ENCODE data around the gene TUB.

Gene TUB

DNA sequence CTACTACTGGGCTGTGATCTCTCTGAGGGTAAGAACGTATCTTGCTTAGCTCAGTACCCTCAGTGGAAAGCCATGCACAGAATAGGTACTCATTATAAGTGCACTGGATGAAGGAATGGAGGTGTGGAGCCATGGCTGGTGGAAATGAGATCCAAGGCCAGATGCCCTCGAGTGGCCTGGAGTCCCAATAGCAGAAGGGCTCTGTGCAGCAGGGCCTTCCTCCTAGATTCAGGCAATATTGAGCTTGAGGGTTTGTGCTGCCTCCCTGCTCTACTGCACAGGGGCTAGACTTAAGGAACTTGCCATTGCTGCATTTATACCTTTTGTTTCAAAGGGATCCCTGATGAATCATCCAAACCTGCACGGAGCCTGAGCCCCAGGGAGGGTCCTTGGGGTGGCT, 33.6 kb upstream of the TUB start:
- DNase-seq, result no peak

DNA sequence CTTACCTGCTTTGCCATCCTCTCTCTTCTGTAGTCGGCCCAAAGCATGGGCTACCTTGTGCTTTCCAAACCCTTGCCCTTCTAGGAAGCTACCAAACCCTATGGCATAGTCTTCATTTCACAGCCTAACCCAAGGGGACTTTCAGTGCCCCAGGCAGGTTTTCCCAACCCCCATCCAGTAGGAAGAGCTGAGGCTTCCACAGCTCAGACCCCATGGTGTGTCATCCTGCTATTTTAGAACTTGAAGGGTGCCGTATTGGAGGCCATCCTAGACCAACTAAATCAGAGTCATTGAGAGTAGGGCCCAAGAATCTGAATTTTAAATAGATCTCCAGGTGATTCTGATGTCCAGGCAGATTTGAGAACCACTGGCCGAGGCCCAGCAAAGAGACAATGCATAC, 31.9 kb upstream of the TUB start:
- no peak for DNase-seq

DNA sequence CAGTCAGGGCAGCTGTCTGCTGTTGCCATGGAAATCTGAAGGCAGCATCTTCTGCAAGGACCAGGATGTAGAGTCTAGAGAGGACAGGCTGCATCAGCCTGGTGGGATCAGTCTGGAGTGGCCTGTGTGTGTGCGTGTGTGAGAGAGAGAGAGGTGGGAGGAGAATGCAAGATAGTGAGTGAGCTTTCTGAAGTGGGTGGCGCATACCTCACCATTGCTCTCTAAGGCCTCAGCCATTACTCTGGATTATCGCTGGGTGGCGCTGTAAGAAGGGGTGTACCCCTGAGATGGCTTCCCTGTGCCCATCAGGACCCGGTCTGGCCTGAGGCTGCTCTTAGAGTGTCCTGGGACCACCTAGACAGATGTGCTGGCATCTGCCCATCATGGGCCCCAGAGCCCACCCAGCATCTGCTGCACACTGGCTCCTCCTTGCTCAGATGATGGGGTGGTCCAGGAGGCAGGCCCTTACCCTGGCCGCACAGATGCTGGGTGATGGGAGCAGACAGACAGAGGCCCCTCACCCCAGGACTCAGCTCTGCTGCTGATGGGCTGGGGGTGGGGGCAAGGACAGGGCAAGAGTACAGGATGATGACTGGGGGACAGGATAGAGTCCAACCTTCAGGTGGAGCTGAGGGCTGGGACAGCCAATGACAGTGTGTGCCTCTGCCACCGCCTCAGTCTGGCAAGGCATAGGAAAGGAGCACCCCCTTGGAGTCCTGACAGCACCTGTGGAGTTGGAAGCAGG, 25.7 kb upstream of the TUB start:
- no peak for DNase-seq

DNA sequence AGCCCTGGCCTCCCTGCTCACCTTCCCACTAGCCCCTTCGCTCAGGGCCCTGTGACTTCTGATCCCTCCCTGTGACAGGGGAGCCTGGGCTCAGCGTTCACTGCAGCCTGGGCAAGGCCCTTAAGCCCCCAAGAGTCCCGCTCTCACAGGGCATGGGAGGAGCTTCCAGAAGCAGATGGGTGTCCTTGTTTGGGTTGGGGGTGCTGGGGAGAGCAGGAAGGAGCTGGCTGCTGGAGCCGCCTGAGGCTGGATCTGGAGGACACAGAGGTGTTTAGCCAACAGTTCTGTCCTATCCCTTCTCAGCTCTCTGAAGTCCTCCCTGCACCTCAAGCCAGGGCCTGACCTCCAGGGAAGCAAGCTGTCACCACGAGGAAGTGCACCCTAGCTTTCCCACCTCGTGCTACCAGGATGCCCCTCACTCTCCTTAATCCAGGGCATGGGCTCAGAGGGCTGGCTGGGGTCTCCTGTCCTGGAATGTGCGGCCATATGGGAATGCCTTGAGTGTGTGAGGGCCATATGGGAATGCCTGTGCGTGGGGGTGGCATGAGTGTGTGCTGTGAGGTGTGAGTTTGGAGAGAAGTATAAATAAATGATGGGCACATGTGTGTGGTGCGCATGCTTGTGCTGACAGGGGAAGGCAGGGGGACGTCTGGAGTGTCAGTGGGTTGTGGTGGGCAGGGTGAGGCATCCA, 25.0 kb upstream of the TUB start:
- DNase-seq, result no peak

DNA sequence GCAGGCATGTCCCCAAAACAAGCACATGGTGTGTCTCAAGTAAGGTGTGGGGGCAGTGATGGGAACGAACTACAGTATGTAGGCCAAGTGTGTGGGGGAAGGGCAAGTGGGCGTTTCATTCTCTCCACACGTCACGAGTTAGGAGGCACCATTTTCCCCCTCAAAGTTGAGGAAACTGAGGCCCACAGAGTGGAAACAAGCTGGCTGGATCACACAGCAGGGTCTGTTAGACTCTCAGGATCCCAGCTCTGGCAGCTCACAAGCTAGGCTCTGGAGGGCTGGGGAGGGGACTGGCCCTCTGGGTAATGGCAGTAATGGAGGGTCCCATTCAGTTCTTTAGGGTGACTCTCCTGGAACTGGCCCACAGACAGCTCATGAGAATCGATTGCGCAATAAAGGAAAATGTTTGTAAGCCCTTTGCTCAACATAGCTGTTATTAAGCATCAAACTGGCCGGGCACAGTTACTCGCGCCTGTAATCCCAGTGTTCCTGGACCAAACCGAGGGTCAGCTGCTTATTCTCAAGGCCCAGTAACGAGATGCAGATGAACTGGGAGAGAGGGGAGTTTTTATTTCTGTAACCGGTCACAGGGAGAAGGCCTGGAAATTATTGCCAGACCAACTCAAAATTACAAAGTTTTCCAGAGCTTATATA, 24.1 kb upstream of the TUB start:
- no peak for DNase-seq

DNA sequence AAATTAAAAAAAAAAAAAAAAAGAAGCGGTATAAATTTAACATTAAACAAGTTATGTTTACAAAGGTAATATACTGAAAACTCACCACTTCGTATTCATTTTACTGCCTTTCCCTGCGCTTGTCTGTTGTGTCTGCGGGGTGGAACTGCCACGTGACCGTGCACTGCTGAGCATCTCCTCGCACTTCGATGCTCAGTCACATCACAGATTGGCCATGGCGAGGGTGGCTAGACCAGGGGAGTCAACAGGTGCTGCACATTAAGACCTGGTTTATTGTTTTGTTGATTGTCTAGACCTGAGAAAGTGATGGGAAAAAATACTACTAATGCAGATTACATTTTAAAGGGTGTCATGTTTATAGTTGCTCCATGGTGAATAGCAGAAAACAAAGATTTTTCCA, 22.8 kb upstream of the TUB start:
- DNase-seq, result no peak

DNA sequence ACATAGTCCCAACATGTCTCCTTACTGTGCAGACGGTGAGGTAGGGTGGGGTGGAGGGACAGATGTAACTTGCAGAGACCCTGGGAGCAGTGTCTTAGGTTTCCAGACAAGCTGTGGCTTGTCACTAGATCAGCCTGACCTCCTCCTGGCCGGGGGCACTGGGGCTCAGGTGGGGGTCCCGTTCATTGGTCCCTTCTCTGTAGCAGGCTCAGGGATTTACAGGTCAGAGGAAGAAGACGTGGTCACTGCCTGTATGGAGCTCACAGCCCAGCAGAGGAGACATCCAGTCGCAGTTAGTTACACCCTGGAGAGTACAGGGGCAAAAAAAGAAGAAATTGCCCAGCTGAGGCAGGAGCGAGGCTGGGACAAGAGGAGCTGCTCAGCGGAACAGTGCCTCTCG, 22.0 kb upstream of the TUB start:
- DNase-seq, result no peak

DNA sequence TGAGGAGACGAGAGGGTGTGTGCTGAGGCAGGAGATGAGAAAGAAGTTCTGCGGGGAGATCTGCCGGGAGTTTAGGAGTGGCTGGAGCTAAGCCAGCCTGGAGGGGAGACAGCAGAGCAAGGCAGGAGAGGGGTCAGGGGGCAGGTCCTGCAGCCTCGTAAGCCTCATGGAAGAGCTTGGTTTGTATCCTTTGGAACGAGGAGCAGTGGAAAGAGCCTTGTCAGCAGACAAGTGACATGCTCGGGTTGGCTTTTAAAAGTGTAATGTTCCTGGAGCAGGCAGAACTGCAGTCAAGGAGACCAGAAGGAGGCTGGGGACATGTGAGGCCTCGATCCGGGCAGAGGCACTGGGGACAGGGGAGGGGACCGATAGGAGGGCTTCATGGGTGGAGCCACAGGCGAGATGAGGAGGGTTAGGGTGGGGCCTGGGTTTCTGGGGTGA, 21.4 kb upstream of the TUB start:
- no peak for DNase-seq

DNA sequence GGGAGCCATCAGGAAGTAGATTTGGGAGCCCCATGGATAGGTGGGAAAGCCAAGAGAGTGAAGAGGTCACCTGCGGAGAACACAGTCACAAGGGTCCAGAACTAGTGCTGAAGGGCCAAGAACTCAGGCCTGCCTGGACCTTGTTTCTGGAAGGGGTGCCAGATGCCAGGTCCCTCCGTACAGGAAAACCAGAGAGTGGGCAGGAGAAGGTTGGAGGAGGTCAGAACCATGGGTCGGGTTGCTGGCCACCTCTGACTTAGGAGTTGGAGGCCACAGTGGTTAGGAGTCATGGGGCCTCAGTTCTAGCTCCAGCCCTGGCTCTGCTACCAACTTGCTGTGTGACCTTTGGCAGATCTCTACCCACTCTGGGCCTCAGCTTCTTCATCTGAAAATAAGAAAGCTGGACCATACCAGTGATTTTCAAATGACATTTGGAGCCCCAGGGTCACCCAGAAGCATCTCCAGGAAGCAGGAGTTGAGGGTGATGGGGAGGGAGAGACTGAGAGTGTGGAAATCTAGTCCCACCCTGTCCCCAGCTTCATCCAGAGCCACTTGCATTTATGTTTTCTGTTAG, 20.8 kb upstream of the TUB start:
- DNase-seq, result no peak

DNA sequence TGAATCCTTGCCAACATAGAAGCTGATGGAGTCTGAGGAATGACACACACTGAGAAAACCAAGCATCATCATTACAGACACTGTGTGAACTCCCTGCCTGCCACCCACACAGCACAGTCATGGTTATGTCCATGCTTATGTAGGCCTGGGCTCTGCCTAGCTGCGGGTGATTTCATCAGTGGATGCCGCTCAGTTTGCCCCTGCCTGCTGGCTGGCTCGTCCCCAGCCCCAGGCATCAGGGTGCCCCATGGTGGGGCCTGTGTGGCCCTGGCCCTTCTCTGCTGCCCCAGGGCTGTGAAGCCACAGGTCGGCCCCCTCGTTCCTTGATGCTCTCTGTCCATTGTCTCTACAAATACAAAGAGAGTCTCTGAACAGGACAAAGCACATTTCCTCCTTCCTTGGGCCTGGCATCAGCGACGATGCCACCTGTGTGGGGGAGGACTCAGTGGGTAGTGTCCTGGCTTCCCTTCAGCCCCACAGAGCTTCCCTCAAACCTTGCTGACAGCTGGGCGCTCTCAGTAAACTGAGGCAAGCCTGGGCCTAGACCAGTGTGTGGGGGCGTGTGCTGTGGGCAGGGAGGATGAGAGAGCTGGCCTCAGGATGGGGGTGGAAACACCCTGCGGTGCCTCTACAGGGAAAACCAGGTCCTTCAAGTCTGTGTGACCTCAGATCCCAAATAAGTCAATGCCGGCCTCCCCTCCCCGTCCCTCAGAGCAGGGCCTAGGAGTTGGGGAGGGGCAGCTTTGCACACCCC, 20.0 kb upstream of the TUB start:
- no peak for DNase-seq

DNA sequence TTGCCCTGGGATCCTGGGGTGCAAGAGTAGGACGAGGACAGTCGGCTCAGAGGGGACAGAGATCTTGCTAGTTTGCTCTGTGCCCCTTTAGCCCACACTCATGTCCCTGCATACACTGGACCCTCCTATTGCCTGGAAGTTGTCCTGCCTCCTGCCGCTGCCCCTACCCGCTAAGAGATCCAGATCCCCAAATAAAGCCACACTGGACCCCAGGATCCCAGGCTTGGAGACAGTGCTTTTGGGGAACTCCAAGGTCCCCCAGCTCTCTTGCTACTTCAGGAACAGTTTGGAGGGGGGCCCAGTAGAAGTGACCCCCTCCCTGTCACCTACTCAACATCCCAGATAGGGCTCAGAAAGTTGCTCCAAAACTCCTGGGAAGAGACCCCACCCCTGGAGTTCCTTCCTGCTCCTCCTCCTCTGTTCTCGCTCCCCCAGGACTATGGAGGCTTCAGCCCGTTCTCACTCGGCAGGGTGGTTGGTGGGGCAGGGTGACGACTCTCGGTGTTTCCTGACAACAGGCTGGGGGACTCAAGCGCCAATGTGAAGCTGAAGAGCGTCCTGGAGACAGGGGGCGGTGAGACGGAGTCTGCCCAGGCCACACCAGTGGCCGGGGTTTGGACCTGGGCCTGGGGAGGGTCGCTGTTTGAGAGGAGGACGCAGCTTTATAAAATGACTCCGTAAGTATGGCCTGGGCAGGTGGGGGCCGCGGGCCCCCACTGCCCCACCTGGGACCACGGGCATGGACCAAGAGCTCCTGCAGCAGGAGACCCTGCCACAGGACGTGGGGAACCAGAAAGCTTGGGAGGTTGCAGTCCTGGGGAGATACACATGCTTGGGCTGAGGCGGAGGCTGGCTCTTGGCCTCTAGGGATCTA, 19.2 kb upstream of the TUB start:
- no peak for DNase-seq

DNA sequence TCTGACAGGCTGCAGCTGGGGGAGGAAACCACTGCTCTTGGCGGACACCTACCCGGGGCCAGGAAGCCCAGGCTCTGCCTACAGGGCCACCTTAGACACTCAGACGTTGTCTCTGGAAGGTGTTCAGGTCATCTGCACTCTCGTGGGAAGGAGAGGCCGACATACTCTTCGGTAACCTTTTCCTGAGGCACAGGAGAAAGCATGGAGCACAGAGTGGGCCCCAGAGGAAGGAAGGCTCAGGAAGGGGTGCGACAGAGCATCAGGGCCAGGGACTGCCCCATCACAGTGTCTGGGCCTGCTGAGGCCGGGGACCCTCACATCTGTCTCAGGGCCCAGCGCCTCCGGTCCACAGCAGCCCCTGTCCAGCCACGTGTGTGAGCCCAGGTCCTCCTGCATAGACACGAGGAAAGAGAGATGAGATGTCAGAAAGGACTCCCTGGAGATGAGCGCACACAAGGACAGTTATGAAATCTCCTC, 18.2 kb upstream of the TUB start:
- DNase-seq, result no peak

DNA sequence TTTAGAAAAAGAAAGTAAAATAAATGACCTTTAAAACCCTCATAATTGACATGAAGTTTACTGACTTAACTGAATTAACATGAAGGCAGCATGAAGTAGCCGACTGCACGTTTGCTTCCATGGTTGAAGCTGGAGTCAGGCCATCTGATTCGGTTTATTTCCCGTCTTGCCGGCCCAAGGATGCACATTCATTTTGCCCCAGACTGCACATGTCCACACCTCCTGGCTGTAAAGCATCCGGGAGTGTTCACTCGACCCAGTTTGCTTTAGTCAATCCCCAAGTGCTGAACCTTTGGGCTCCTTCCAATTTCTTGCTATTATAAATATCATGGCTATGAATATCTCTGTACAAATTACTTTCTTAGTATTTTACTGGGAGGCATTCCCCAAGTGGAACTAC, 17.7 kb upstream of the TUB start:
- DNase-seq, result no peak

DNA sequence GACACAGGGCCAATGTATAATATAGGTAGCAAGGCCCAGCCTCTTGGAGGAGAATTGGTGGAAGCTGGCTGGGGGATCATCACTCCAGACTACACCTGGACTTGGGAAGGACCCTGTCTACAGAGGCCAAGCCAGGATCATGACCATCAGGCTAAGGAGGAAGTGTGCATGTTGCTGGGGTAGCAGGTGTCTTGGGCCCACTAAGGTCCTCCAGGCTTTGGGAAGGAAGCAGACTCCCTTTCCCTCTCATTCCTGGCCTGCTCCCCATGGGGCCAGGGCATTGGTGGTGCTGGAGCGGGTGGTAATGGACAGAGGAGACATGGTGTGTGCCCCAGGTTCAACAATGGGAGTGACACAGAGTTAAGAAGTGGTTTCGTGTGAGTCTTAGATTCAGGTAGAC, 16.0 kb upstream of the TUB start:
- DNase-seq, result no peak

DNA sequence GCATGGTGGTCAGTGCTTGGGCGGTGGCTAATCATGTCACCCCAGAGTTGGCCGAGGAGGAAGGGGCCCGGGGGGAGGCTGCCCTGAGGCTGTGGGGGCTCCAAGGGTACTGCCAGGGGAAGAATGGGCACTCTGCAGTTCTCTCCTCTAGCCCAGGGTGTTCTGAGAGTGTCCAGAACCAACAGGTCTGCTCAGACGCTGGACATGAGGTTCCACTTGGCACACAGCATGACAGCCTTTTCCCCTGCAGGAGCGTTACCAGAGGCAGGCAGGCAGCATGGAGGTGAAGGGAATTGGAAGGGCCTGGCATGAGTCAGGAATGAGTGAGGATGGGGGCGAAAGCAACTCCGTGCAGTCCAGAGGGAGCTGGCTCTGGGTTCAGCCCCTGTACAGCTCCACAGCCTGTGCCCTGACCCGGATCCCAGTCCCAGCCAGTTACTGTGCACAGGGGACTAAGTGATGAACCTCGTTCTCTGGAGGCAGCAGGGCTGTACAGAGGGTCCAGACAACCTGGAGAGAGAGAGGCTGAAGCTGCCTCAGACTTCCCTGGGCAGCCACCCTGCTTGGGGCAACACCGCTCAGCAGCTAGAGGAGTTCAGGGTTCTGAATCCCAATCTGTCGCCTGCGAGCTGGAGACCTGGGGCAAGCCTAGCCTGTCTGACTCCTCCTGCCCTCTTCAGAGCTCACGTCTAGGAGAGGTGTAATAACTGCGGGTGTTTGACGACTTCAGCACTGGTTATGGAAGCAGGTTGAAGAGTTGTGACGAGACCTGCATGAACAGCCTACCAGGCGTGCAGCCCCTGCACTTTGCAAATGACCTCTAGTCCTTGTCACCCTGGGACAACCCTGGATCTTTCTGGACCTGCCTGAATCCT, 14.7 kb upstream of the TUB start:
- DNase-seq, result no peak

DNA sequence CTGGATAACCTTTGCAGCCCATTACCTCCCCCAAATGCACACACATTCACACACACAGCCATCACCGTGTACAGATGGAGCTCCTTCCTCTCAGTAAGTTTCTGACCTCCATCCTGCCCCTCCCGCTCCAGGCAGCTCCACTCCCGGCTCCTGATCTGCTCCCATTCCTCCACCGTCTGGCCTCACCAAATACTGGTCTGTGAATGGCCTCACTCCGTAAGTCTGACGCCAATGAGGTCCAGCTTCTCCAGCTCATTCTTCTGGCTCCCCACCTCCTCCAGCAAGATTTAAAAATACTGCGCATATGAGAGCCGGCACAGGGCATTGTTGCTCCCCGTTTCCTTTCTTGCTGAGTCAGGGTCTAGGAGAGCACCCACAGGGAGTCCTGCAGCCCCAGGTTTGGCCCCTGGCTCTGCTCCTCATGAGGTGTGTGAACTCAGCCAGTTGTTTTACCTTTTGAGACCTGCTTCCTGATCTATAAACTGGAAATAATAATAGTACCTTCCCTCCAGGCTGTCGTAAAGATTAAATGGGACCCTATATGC, 14.0 kb upstream of the TUB start:
- no peak for DNase-seq

DNA sequence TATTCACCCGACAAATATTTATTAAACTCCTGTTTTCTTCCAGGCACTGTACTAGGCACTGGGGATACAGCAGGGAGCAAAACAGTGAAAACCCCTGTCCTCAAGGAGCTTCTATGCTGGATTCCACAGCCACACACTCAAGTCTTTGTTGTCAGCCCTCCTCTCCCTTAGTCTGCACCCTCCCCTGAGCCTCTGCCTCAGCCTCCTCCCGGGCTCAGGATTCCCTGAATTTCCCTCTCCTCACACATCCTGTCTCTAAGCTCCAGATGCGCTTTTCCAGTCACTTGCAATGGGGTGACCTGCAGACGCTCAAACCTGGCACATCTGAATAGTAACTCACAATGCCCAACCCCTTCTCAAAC, 13.5 kb upstream of the TUB start:
- DNase-seq, result no peak

DNA sequence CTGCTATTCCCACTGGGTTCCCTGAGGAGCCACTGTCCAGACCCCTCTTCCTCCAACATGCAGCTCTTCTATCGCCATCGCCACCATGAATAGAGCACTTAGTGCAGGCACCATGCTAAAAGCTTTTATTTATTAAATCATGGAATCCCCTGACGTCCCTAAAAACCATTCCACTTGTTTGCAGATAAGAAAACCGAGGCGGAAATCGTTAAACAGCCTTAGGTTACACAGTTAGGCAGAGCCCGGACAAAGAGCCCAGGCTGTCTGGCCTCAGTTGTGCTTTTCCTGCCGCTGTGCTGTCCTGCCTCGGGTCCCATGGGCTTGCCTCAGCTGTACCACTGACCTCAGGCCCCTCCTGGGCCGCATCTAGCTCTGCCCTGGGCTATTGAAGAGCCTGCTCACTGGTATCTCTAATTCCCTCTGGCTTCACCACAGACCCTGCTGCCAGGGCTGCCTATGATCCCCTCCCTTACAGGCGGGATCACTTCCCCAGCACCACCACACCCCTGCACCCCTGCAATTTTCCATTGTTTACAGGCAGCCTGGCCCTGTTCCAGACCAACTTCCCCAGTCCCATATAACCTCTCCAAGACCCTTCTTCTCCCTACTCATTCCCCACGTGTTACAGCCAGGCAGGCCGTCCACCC, 13.0 kb upstream of the TUB start:
- DNase-seq, result peak; percentile 57

DNA sequence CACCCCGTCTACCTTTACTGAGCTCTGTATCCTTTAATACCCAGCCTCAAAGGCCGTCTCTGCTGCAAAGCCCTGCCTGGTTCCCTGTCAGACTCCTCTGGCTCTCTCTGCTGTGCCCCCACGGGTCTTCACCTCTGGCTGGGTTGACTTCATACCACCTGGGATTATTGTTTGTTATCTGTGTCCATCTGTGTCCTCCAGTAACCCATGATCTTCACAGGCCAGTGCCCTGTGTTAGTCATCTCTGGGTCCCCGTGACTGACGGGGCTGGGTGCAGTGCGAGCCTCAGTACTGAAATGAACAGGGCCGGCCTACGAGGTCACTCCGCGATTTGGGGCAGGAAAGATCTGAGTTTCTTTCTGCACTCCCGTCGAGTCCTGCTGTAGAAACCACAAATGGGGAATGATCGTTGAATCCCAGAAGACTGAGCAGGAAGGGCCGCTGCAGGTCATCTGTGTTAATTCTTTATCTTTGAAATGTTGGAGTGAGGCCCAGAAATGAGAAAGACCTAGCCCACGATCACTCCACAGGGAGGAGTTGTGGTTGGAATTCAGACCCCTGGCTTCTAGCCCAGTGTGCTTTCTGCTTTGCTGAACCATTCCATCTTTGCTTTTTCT, 12.3 kb upstream of the TUB start:
- DNase-seq, result peak; percentile 85

DNA sequence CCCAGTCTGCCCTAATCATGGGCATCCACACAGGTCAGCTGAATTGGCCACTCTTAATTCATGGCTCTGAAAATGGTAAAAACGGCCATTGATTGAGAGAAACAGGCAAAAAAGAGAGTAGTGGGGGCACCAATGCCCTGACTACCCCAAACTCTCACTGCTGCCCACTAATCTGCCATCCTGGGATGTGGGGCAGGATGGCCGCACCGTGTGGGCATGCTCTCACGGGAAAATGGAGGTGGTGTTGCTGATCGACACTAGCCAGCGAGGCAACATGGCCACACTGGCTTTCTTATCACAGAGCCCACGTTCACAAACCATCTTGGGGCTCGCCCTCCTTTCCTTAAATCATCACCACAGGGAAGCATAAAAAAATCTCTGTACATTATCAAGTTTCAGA, 11.2 kb upstream of the TUB start:
- no peak for DNase-seq
